Measurements from ENCODE around the gene GRHL1.

The GRHL1 gene

DNA sequence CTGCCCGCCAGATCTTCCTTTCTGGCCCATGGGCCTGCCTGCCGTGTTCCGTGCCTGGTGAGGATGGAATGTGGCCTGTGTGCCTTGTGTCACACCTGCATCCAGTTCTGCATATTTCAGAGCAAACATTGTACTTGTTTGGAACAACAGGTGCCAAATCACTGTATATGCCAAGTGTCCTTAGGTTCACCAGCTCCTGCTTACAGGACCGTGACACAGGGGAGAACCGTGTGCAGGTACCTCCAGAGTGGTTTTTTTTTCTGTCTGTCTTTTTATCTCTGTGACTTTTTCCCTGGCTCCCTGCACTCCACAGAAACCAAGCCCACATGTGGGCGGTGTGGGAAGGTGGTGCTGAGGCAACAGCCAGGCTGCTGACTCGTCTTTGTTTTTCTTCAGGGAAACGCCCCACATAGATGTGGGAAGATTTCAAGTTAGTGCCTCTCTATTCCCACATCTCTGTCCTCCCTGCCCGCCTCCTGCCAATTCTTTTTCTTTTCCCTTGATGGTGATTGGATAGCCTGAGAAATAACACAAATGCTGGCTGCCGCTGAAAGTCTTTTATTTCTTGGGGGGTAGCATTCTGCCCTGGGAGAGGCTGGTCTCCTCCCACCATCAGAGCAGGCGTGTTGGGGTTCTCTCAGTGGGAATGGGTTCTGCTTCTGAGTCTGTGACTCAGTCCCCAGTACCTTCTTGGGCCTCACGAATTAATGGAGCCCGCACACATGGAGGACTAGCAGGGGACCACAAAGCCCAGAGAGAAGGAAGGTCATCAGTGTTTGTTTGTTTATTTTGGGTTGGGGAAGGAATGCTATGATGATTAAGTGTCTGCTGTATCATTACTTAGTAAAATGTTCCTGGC lies 21.4 kb downstream of the GRHL1 start:
- DNase-seq (ENCODE audit: low read depth in 2 of 2) = no peak

GRCh38 chr2:9973690-9974089 lies 22.2 kb downstream of the GRHL1 start:
- DNase-seq (ENCODE audit: low read depth in 2 of 2) = no peak

DNA sequence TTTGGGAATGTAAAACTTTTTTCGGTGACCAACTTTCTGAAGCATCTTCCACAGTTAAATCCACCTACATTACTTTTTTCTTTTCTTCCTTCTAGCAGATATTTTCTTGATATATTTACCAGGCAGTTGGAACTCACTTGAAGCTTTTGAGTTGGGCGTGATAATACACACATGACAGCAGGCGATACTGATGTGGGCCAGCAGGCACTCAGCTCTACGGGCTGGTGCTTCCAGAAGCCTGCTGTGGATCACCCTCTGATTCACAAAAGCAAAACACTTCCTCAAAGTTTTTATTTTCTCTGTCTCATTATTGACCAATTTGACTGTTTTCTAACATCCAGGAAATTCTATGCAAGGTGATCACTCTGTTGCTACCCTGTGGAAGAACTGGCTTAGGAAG lies 22.9 kb downstream of the GRHL1 start:
- DNase-seq (ENCODE audit: low read depth in 2 of 2) = no peak

GRCh38 chr2:9975328-9975727 lies 23.8 kb downstream of the GRHL1 start:
- DNase-seq (ENCODE audit: low read depth in 2 of 2) = no peak

- no peak for DNase-seq (ENCODE audit: low read depth in 2 of 2)
Measured at GRCh38 chr2:9975805-9976447, 24.4 kb downstream of the GRHL1 start.

GRCh38 chr2:9979977-9980376 lies 28.5 kb downstream of the GRHL1 start:
- no peak for DNase-seq (ENCODE audit: low read depth in 2 of 2)

- DNase-seq (ENCODE audit: low read depth in 2 of 2) = no peak
Measured at GRCh38 chr2:9980520-9980919, 29.0 kb downstream of the GRHL1 start.

DNA sequence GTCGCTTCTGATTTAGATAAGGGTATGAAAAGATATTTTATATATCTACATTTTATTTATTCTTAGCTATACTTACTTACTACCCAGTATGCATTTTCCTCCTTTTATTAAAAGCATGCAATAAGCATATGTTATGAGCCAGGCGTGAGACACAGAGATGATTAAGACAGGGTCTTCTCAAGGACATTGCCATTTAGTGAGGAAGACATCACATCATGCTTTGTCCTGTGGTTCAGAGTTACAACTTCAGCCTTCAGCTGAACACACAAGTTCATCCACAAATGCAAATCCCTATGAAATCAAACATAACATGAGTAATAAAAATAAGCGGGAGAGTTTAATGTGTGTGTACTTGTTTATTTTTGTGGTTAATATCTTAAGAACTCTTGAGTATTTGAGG lies 30.2 kb downstream of the GRHL1 start:
- DNase-seq (ENCODE audit: low read depth in 2 of 2) = no peak

- DNase-seq (ENCODE audit: low read depth in 2 of 2) = no peak
Measured at GRCh38 chr2:9982248-9982647, 30.8 kb downstream of the GRHL1 start.

DNA sequence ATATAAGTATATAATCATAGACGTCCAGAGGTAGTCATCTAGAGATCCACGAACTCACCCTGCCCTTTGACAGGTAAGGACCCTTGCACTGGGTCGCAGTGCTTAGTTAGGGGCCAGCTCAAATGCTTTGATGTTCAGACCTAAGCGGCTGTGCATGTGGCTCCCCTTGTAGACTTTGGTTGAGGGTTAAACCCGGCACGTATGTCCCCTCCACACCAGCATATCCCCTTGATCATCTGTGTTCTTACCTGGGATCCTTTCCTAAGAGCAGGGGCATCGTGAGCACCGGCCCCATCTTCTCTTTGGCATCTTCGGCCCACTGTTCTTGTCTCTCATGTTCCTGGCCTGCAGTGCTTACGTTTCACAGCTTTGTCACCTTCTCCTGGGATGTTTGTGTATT lies 31.4 kb downstream of the GRHL1 start:
- DNase-seq (ENCODE audit: low read depth in 2 of 2) = no peak

DNA sequence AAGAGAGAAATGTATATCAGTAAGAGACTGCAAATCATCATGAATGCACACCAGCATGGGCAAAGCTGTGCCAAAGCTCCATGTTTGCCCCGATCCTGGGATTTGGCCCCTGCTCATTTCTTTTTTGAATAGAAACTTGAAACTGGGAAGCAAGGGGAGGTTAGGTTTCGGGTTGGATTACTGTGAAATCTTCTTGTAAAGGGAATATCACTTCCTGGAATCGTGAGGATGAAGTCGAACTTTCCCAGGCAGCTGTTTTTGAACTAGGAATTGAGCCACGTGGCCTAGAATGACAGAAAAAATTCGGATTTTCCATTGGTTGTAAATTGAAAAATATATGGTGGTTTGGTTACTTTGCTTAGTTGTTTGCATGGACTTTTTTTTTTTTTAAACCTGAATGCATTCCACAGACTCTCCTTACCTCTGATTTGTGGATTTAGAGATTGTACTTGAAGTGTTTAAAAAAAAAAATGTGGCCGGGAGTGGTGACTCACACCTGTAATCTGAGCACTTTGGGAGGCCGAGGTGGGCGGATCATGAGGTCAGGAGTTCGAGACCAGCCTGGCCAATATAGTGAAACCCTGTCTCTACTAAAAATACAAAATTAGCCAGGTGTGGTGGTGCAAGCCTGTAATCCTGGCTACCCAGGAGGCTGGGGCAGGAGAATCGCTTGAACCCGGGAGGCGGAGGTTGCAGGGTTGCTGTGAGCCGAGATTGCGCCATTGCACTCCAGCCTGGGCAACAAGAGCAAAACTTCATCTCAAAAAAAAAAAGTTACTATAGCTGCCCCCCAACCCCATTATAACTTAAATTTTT lies 32.1 kb downstream of the GRHL1 start:
- DNase-seq (ENCODE audit: low read depth in 2 of 2) = no peak

DNA sequence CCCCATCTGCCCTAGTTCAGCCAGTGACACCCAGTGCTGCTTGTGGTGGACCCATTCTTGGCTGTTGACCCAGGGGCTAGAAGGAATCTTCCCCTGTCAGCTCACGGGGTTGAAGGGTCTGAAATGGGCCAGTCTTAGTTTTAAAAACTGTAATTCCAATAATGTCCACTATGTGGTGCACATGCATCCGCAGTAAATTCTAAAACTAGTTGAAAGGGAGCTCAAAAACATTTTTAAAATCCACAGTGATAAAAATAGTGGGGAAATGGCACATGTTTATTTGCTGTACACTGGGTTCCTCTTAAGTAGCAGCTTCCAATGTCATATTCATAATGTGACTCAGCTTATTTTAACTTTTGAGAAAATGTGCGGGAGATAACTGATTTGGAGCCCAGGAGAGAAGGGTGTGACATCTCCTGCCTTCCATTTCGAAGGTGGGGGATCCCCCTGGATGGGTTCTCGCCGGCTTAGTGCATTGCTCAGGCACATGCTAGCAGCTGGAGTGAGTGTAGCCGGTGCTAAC lies 32.8 kb downstream of the GRHL1 start:
- DNase-seq (ENCODE audit: low read depth in 2 of 2) = no peak

DNA sequence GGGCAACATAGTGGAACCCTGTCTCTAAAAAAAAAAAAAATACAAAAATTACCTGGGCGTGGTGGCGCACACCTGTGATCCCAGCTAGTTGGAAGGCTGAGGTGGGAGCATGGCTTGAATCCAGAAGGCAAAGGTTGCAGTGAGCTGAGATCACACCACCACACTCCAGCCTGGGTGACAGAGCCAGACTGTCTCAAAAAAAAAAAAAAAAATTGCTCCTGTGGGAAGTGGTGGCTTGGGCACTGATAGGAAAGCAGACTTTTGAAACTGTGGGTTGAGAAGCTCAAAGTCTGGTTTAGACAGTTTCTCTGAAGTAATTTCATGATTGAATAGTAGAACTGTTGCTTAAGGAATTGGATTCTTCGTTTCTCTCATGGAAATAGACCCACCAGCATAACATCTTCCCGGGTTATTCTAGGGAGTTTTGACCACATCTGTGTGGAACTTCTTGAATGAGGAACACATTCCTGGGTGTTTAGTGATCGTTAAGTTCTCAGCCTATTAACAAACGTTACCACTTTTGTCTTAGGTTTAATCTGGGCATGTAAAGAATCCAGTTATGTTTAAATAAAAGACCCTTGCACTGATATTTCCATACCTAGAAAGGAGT lies 33.5 kb downstream of the GRHL1 start:
- DNase-seq (ENCODE audit: low read depth in 2 of 2) = no peak

GRCh38 chr2:9985531-9986328 lies 34.2 kb downstream of the GRHL1 start:
- no peak for DNase-seq (ENCODE audit: low read depth in 2 of 2)

- DNase-seq (ENCODE audit: low read depth in 2 of 2) = no peak
Measured at GRCh38 chr2:9988320-9988719, 36.8 kb downstream of the GRHL1 start.

DNA sequence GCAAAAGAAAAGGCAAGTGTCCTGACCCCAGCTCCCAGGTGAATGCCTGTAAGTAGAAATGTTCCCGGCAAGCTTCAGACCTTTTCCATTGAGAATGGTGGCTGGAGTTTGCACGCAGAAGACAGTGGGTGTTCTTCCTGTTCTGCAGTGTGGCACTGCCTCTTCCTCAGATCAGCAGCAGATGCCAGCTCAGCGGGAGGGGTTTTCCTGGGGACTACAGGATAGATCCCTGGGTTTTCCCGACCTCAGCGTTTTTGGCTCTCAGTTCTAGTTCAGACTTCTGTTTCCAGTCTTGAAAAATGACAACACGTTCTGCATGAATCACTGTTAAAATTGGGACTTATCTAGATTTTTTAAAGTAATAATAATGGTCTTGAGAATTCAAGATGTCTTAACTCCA lies 39.2 kb downstream of the GRHL1 start:
- no peak for DNase-seq (ENCODE audit: low read depth in 2 of 2)

GRCh38 chr2:9991221-9991620 lies 39.7 kb downstream of the GRHL1 start:
- DNase-seq (ENCODE audit: low read depth in 2 of 2) = no peak

- DNase-seq (ENCODE audit: low read depth in 2 of 2) = no peak
Measured at GRCh38 chr2:9991829-9992273, 40.4 kb downstream of the GRHL1 start.

- no peak for DNase-seq (ENCODE audit: low read depth in 2 of 2)
Measured at GRCh38 chr2:9992427-9993187, 41.1 kb downstream of the GRHL1 start.

DNA sequence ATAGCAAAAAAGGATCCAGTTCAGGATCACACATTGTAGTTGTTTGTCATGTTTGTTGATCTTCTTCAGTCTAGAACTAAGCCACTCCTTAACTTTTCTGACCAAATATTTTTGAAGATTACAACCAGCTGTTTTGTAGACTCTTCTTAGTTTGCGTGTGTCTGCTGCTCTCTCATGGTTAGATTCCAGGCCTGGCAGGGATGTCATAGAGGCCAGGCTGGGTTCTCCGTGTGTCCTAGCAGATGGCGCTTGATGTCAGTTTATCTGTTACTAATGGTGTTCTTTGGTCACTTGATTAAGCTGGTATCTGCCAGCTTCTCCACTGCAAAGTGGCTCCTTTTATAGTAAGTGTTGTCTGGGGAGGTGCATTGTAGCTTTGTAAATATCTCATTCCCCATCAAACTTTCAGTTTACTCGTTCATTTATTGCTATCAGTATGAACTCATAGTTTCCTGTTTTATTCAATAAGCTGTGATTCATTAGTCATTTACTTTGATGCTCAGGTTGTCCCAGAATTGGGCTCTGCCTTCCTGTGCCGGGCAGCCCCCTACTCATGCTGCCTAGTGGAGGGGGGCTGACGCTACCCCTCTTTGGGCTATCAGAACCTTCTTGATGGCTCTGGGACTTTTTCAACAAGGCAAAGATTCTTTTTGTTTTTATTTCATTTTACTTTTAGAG lies 42.1 kb downstream of the GRHL1 start:
- DNase-seq (ENCODE audit: low read depth in 2 of 2) = no peak
